H9 (cell line): ENCODE data around the gene COL23A1. TPM values are rescaled to one million over a fixed set of nuclear protein-coding genes. Genes with fewer than 3 reads are reported as not detected.
A peak's percentile ranks its signal among the peaks of the same experiment; 100 is the strongest.

Source experiments
- DNase-seq: peaks from one replicate; pipeline ENCODE4 v3.0.0-alpha.2; 2017
- H2AFZ ChIP-seq: one replicate; pipeline ENCODE4 v1.6.1; 2013; ENCODE audit warnings: mild to moderate bottlenecking, low read length, control low read depth, moderate library complexity
- H2AK5ac ChIP-seq: 2 replicates; pipeline ENCODE4 v1.6.1; 2013; ENCODE audit warnings: low read length, control low read depth, mixed read lengths; ENCODE audit not compliant: insufficient read length
- H2BK120ac ChIP-seq: one replicate; pipeline ENCODE4 v1.6.1; 2013; ENCODE audit warnings: low read depth, mild to moderate bottlenecking, low read length, control low read depth, inconsistent platforms; ENCODE audit not compliant: poor library complexity, severe bottlenecking
- H2BK12ac ChIP-seq: 2 replicates; pipeline ENCODE4 v1.6.1; 2013; ENCODE audit warnings: low read length, control low read depth, mixed read lengths, low read depth; ENCODE audit not compliant: insufficient read length
- H2BK15ac ChIP-seq: 2 replicates; pipeline ENCODE4 v1.6.1; 2013; ENCODE audit warnings: low read depth, low read length, control low read depth
- H2BK20ac ChIP-seq: one replicate; pipeline ENCODE4 v1.6.1; 2013; ENCODE audit warnings: low read depth, mild to moderate bottlenecking, low read length, control low read depth, inconsistent platforms; ENCODE audit not compliant: poor library complexity, severe bottlenecking
- H2BK5ac ChIP-seq: 2 replicates; pipeline ENCODE4 v1.6.1; 2013; ENCODE audit warnings: low read length, control low read depth, mixed read lengths; ENCODE audit not compliant: insufficient read length
- H3K14ac ChIP-seq: 2 replicates; pipeline ENCODE4 v1.6.1; 2013; ENCODE audit warnings: low read length, control low read depth; ENCODE audit not compliant: insufficient read depth
- H3K18ac ChIP-seq: 2 replicates; pipeline ENCODE4 v1.6.1; 2013; ENCODE audit warnings: low read depth, mild to moderate bottlenecking, mixed read lengths, low read length, control low read depth; ENCODE audit not compliant: insufficient read length
- H3K23ac ChIP-seq: 2 replicates; pipeline ENCODE4 v1.6.1; 2013; ENCODE audit warnings: low read length, control low read depth, mixed read lengths, low read depth; ENCODE audit not compliant: insufficient read length
- H3K23me2 ChIP-seq: 2 replicates; pipeline ENCODE4 v1.6.1; 2013; ENCODE audit warnings: low read depth, mild to moderate bottlenecking, mixed read lengths, low read length, control low read depth; ENCODE audit not compliant: insufficient read length, poor library complexity, severe bottlenecking
- H3K27ac ChIP-seq: 2 replicates; pipeline ENCODE4 v1.5.1; 2013; ENCODE audit warnings: low read length, control low read depth, mixed read lengths, low read depth; ENCODE audit not compliant: insufficient read length
- H3K27me3 ChIP-seq: 2 replicates; pipeline ENCODE4 v1.6.1; 2013; ENCODE audit warnings: low read length, control low read depth, inconsistent platforms; ENCODE audit not compliant: insufficient read depth
- H3K4ac ChIP-seq: 2 replicates; pipeline ENCODE4 v1.6.1; 2013; ENCODE audit warnings: low read depth, mild to moderate bottlenecking, control low read depth, inconsistent platforms, low read length, moderate library complexity
- H3K4me1 ChIP-seq: 2 replicates; pipeline ENCODE4 v1.6.1; 2013; ENCODE audit warnings: low read length, control low read depth, inconsistent platforms; ENCODE audit not compliant: insufficient read depth
- H3K4me2 ChIP-seq: 2 replicates; pipeline ENCODE4 v1.6.1; 2013; ENCODE audit warnings: low read length, control low read depth, mixed read lengths; ENCODE audit not compliant: insufficient read length, insufficient read depth
- H3K56ac ChIP-seq: 2 replicates; pipeline ENCODE4 v1.6.1; 2013; ENCODE audit warnings: low read depth, mild to moderate bottlenecking, mixed read lengths, low read length, control low read depth; ENCODE audit not compliant: insufficient read length
- H3K79me1 ChIP-seq: 2 replicates; pipeline ENCODE4 v1.6.1; 2013; ENCODE audit warnings: low read depth, mild to moderate bottlenecking, moderate library complexity, low read length, control low read depth, inconsistent platforms; ENCODE audit not compliant: insufficient read depth, poor library complexity, severe bottlenecking
- H3K79me2 ChIP-seq: 2 replicates; pipeline ENCODE4 v1.6.1; 2013; ENCODE audit warnings: low read length, control low read depth, inconsistent platforms; ENCODE audit not compliant: insufficient read depth
- H3K9ac ChIP-seq: 2 replicates; pipeline ENCODE4 v1.6.1; 2013; ENCODE audit warnings: low read length, control low read depth, mixed read lengths; ENCODE audit not compliant: insufficient read length; ENCODE audit errors: extremely low read depth
- H3K9me3 ChIP-seq: one replicate; pipeline ENCODE4 v1.6.1; 2013; ENCODE audit warnings: low read depth, low read length, inconsistent platforms; ENCODE audit not compliant: control insufficient read depth
- H3T11ph ChIP-seq: one replicate; pipeline ENCODE4 v1.6.1; 2013; ENCODE audit warnings: mild to moderate bottlenecking, low read length, control low read depth, inconsistent platforms
- H4K20me1 ChIP-seq: one replicate; pipeline ENCODE4 v1.6.1; 2013; ENCODE audit not compliant: control insufficient read depth, insufficient read length, insufficient read depth
- H4K5ac ChIP-seq: 2 replicates; pipeline ENCODE4 v1.6.1; 2013; ENCODE audit warnings: low read depth, mild to moderate bottlenecking, mixed read lengths, low read length, control low read depth; ENCODE audit not compliant: insufficient read length
- H4K8ac ChIP-seq: replicated peaks from 2 replicates; pipeline ENCODE4 v1.6.1; 2013; ENCODE audit warnings: low read length, control low read depth, mixed read lengths, low read depth; ENCODE audit not compliant: insufficient read length
- H4K91ac ChIP-seq: 2 replicates; pipeline ENCODE4 v1.6.1; 2013; ENCODE audit warnings: low read depth, mild to moderate bottlenecking, moderate library complexity, mixed read lengths, low read length, control low read depth; ENCODE audit not compliant: insufficient read length
- H3K27ac Mint-ChIP-seq, 3 experiments: 2 replicates in 2 of 3; 3 replicates in 1 of 3; pipeline ENCODE4 v1.8.0; 2020 to 2021; ENCODE audit warnings: mixed read lengths in 3 of 3, mild to moderate bottlenecking in 1 of 3, moderate library complexity in 1 of 3
- H3K27me3 Mint-ChIP-seq: 2 replicates; pipeline ENCODE4 v1.8.0; 2021; ENCODE audit warnings: low read depth, mild to moderate bottlenecking, moderate library complexity, mixed read lengths
- H3K36me3 Mint-ChIP-seq, 3 experiments: 2 replicates in 2 of 3; 3 replicates in 1 of 3; pipeline ENCODE4 v1.8.0; 2020 to 2021; ENCODE audit warnings: low read depth in 3 of 3, mixed read lengths in 3 of 3; ENCODE audit not compliant: insufficient read depth in 1 of 3
- H3K4me1 Mint-ChIP-seq, 2 experiments: 2 replicates each; pipeline ENCODE4 v1.8.0; 2020; ENCODE audit warnings: mixed read lengths in 2 of 2
- H3K4me3 Mint-ChIP-seq, 2 experiments: 2 replicates in 1 of 2; 3 replicates in 1 of 2; pipeline ENCODE4 v1.8.0; 2020 to 2021; ENCODE audit warnings: mild to moderate bottlenecking in 2 of 2, mixed read lengths in 2 of 2, moderate library complexity in 1 of 2
- H3K9me3 Mint-ChIP-seq, 2 experiments: 2 replicates in 1 of 2; 3 replicates in 1 of 2; pipeline ENCODE4 v1.8.0; 2020; ENCODE audit warnings: mild to moderate bottlenecking in 2 of 2, mixed read lengths in 2 of 2, moderate library complexity in 1 of 2
- WGBS: extraction: QIAGEN DNeasy Blood & Tissue Kit; methylation state at CpG from one replicate; pipeline ENCODE4 v1.1.7; 2013; ENCODE audit warnings: missing lambda C conversion rate, low lambda C conversion rate, mixed read lengths; ENCODE audit not compliant: insufficient read length; ENCODE audit errors: extremely low coverage; 5-methylcytosine and 5-hydroxymethylcytosine counted together
- total RNA-seq: library from RNA; stranded (reverse); gene quantifications from 2 replicates; pipeline ENCODE4 v1.2.1, GENCODE V29; 2021
- TF ChIP-seq, protein P1 (sequence below): fragments of 200-600 bp; sonication (generic); conservative IDR thresholded peaks from 3 replicates; pipeline ENCODE4 v1.8.0; 2021; ENCODE audit warnings: antibody characterized with exemption, mild to moderate bottlenecking

The COL23A1 gene
- total RNA-seq, 1 experiment from 2014 or later = 2.6 TPM

DNA sequence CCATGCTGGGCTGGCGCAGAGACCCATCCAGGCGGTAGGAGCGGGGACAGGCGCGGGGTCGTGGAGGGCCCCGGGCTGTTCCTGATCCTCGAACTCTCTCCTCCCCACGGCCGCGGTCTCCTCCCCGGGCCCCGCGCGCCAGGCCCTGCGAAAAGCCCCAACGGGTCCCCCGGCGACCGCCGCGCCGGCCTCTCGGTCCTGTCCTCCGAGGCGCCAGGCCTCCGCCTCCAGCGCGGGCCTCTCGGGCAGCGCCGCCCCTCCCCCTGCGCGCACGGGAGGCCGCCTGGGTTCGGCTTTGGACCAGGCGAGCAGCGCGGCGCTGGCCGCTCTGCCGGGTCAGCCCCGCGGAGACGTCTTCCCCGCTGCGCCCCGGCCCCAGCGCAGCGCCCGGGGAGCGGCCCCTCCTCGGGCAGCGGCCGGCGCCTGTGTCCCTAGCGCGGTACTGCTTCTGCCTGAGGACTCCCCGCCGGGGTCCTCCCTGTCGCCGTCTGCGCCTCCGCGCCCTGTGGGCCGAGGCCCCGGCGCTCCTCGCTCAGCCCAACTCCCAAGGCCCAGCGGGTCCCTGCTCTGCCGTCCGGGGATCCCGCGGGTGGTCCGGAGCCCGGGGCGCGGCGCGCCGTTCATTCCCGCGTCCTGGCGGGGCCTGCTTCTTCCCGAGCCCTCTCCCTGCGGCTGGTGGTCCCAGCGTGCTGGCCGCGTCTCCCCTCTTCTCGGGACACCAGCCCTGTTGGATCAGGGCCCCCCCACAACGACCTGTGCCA, 13.4 kb downstream of the COL23A1 start:
- no peaks in the 10 kb centered on the region for H3K27me3 ChIP-seq
- no peak overlapping the region for H2AFZ ChIP-seq
- Mint-ChIP-seq H3K4me1 (peaks cover 3 to 11% of the 10 kb centered on the region in 2 experiments; a peak in 3 of 4 replicates), H3K36me3 (peaks cover 9 to 14% (median 12%) of the 10 kb centered on the region in 3 experiments), H3K4me3 (peak overlapping the region; percentile 72 to 80), H3K27ac (peak overlapping the region in 2 of 3 experiments; percentile 52 to 55; a peak in 1 of 7 replicates), H3K9me3 (peaks cover 14% of the 10 kb centered on the region in 2 experiments), H3K27me3 (peaks cover 49% of the 10 kb centered on the region)
- no peaks in the 10 kb centered on the region for H3K79me1 ChIP-seq
- no peak overlapping the region for H3T11ph ChIP-seq
- TF ChIP-seq, protein P1, sequence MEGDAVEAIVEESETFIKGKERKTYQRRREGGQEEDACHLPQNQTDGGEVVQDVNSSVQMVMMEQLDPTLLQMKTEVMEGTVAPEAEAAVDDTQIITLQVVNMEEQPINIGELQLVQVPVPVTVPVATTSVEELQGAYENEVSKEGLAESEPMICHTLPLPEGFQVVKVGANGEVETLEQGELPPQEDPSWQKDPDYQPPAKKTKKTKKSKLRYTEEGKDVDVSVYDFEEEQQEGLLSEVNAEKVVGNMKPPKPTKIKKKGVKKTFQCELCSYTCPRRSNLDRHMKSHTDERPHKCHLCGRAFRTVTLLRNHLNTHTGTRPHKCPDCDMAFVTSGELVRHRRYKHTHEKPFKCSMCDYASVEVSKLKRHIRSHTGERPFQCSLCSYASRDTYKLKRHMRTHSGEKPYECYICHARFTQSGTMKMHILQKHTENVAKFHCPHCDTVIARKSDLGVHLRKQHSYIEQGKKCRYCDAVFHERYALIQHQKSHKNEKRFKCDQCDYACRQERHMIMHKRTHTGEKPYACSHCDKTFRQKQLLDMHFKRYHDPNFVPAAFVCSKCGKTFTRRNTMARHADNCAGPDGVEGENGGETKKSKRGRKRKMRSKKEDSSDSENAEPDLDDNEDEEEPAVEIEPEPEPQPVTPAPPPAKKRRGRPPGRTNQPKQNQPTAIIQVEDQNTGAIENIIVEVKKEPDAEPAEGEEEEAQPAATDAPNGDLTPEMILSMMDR = no peak
- H2BK20ac ChIP-seq = no peak overlapping the region
- no peak overlapping the region for H2AK5ac ChIP-seq
- H3K23ac ChIP-seq = no peak overlapping the region
- H3K23me2 ChIP-seq = peaks cover 7% of the 10 kb centered on the region
- H3K4ac ChIP-seq = no peak overlapping the region
- H3K9me3 ChIP-seq = no peaks in the 10 kb centered on the region
- H3K9ac ChIP-seq = peak overlapping the region; percentile 12
- no peak overlapping the region for H3K27ac ChIP-seq
- H3K56ac ChIP-seq = no peak overlapping the region
- no peak overlapping the region for H2BK15ac ChIP-seq
- peak; percentile 58 for DNase-seq
- peak overlapping the region; percentile 47 for H3K18ac ChIP-seq
- H3K79me2 ChIP-seq = no peaks in the 10 kb centered on the region
- H2BK5ac ChIP-seq = no peak overlapping the region
- no peak overlapping the region for H4K8ac ChIP-seq
- H4K5ac ChIP-seq = no peak overlapping the region
- H3K14ac ChIP-seq = peak overlapping the region; percentile 38
- no CpG with 5 or more reads among the region's 92 CpGs for WGBS
- no peak overlapping the region for H4K91ac ChIP-seq
- no peak overlapping the region for H2BK120ac ChIP-seq
- no peak overlapping the region for H2BK12ac ChIP-seq
- H3K4me2 ChIP-seq = peak overlapping the region; percentile 42
- H4K20me1 ChIP-seq = no peaks in the 10 kb centered on the region
- no peaks in the 10 kb centered on the region for H3K4me1 ChIP-seq
